HEK293T (cell line): ENCODE results near the gene COL5A1.

Source experiments
- CTCF ChIA-PET: fragments of 350-600 bp; formaldehyde crosslinking; extraction: SDS; loops from one replicate; lab custom pipeline; 2021; ENCODE audit warnings: antibody characterized with exemption, inconsistent platforms; lab: Yijun Ruan, JAX
- POLR2A ChIA-PET: fragments of 350-600 bp; formaldehyde crosslinking; extraction: SDS; loops from one replicate; lab custom pipeline; 2020; ENCODE audit warnings: antibody characterized with exemption, inconsistent platforms; lab: Yijun Ruan, JAX
- DNase-seq: peaks from one replicate; pipeline ENCODE4 v3.0.0; 2012; ENCODE audit warnings: mixed read lengths; ENCODE audit errors: extremely low spot score
- ARNT ChIP-seq: fragments of 450-650 bp; IDR thresholded peaks from 2 replicates; pipeline ENCODE4 v1.6.1; 2017; ENCODE audit warnings: mild to moderate bottlenecking
- BHLHE40 ChIP-seq: fragments of 450-650 bp; IDR thresholded peaks from 2 replicates; pipeline ENCODE4 v1.6.1; 2016; ENCODE audit warnings: mild to moderate bottlenecking, moderate library complexity, borderline replicate concordance
- CTBP1 ChIP-seq: fragments of 450-650 bp; IDR thresholded peaks from 2 replicates; pipeline ENCODE4 v1.6.1; 2016; ENCODE audit warnings: borderline replicate concordance
- ELF4 ChIP-seq: fragments of 450-650 bp; IDR thresholded peaks from 2 replicates; pipeline ENCODE4 v1.6.1; 2017; ENCODE audit warnings: antibody characterized with exemption
- FOXA1 ChIP-seq: fragments of 450-650 bp; IDR thresholded peaks from 2 replicates; pipeline ENCODE4 v1.6.1; 2016; ENCODE audit warnings: mild to moderate bottlenecking
- FOXK2 ChIP-seq: fragments of 450-650 bp; IDR thresholded peaks from 2 replicates; pipeline ENCODE4 v1.6.1; 2016; ENCODE audit warnings: mild to moderate bottlenecking
- FOXM1 ChIP-seq: fragments of 450-650 bp; IDR thresholded peaks from 2 replicates; pipeline ENCODE4 v1.6.1; 2017; ENCODE audit warnings: mild to moderate bottlenecking, borderline replicate concordance
- HDGF ChIP-seq: fragments of 450-650 bp; IDR thresholded peaks from 2 replicates; pipeline ENCODE4 v1.6.1; 2017; ENCODE audit warnings: antibody characterized with exemption, borderline replicate concordance
- L3MBTL2 ChIP-seq: fragments of 450-650 bp; conservative IDR thresholded peaks from 2 replicates; pipeline ENCODE4 v1.6.1; 2016; ENCODE audit warnings: mild to moderate bottlenecking
- LEF1 ChIP-seq: fragments of 450-650 bp; IDR thresholded peaks from 2 replicates; pipeline ENCODE4 v1.6.1; 2017; ENCODE audit warnings: mild to moderate bottlenecking, borderline replicate concordance
- NFRKB ChIP-seq: fragments of 450-650 bp; IDR thresholded peaks from 2 replicates; pipeline ENCODE4 v1.6.1; 2016; ENCODE audit warnings: mild to moderate bottlenecking, moderate library complexity
- SP1 ChIP-seq: fragments of 450-650 bp; IDR thresholded peaks from 2 replicates; pipeline ENCODE4 v1.6.1; 2017
- SUZ12 ChIP-seq: fragments of 450-650 bp; IDR thresholded peaks from 2 replicates; pipeline ENCODE4 v1.6.1; 2016; ENCODE audit warnings: mild to moderate bottlenecking
- TARDBP ChIP-seq: fragments of 450-650 bp; IDR thresholded peaks from 2 replicates; pipeline ENCODE4 v1.6.1; 2016
- ZNF384 ChIP-seq: fragments of 450-650 bp; IDR thresholded peaks from 2 replicates; pipeline ENCODE4 v1.6.1; 2016
- TF ChIP-seq, protein P1 (sequence below): fragments of 450-650 bp; IDR thresholded peaks from 2 replicates; pipeline ENCODE4 v1.6.1; 2016

The COL5A1 gene

DNA sequence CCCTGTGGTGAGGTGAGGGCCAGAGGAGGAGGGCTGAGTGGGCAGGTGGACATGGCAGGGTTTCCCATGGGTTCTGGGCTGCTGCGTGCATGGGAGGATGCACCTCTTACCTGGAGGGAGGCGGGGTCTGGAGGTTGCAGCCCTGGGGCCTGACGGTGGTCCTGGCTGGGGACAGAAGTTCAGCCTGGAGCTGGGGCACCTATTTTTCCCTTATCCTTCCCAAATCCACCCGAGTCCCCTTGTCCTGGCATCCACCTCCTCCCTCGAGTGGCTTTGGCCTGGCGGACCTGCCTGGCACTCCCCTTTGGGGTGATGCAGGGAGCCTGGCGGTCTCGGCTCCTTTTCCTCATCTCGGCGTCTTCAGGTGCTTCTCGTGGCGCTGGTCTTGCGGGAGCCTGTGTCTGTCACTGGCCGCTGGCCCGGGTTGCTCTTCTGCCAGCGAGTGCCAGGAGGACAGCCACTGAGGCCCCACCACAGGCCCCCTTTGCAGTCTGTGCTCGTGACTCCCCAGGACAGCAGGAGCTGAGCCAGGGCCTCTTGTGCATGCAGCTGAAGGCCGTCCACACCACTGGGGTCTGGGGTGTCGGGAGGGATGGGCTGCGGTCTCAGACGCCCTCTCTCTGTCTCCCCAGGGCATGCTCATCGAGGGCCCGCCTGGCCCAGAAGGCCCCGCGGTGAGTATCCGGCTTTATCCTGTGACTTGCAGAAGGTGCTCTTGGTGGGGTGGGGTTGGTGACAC lies 96.4 kb downstream of the COL5A1 start:
- DNase-seq, result no peak
- POLR2A ChIA-PET, result no interaction called here
- no peak for TF ChIP-seq FOXK2
- TF ChIP-seq TARDBP, result no peak
- CTCF ChIA-PET, result no interaction called here

DNA sequence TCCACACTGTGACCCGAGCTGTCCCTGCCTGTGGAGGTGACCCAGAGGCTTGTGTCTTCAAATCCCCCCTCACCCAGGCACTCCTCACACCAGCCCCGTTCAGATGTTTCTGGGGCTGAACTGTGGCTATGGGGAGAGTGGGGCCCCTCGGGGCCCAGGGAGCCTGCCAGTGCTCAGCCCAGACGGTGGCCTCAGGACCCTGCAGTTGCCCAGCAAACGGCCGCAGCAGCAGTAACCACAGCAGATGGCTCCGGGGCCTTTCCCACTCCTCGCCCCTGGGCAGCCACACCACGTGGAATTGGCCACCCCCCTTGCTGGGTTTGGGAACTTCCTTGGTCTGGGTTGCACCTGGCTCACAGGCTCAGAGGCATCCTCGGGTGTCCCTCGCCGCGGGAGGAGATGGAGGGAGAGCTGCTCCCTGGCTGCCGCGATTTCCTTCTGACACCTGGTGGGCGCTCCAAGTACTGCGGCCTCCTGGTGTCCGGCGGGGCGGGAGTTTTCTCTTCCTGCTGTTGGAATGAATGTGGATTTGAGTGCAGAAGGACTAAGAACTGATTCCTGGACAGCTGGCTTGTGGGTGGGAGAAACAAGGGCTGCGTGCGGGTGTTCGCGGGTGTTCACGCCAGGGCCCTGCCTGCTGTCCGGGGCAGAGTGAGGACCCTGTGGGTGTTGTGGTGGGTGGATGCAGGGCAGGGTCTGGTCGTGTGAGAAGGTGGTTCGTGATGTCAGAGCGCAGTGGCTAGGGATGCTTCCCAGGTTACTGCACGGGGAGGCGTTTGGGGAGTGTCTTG lies 97.5 kb downstream of the COL5A1 start:
- ChIA-PET POLR2A (no interaction called here), CTCF (interaction anchor here (0.7 to 1.0 kb wide), 3 partner anchors 13 to 289 kb away, joined by 3 to 5 read pairs (median 4); no protein-coding TSS in a partner anchor)
- peak; percentile 83 for DNase-seq
- no peak for TF ChIP-seq HDGF
- no peak for TF ChIP-seq L3MBTL2
- TF ChIP-seq ARNT, result no peak
- TF ChIP-seq FOXA1, result no peak
- TF ChIP-seq, protein P1, sequence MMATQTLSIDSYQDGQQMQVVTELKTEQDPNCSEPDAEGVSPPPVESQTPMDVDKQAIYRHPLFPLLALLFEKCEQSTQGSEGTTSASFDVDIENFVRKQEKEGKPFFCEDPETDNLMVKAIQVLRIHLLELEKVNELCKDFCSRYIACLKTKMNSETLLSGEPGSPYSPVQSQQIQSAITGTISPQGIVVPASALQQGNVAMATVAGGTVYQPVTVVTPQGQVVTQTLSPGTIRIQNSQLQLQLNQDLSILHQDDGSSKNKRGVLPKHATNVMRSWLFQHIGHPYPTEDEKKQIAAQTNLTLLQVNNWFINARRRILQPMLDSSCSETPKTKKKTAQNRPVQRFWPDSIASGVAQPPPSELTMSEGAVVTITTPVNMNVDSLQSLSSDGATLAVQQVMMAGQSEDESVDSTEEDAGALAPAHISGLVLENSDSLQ, result no peak
- no peak for TF ChIP-seq SUZ12
- TF ChIP-seq FOXK2, result no peak
- no peak for TF ChIP-seq LEF1
- no peak for TF ChIP-seq ZNF384
- no peak for TF ChIP-seq ELF4
- no peak for TF ChIP-seq SP1

DNA sequence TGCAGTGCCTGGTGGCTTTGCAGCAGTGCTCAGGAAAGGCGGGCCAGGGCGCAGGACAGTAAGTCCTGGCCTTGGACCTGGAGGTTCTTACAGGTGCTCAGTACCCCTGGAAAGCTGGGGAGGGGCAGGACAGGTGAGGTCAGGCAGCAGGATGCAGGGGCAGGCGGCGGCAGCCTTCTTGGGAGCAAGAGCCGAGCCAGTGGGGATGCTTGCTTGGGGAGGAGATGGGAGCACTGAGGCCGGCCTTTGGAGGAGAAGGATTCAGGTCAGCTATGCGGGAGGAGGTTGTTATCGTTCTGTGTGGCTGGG lies 98.0 kb downstream of the COL5A1 start:
- ChIA-PET CTCF (interaction anchor here (0.7 to 1.0 kb wide), 4 partner anchors 12 to 290 kb away, joined by 3 to 5 read pairs (median 4); no protein-coding TSS in a partner anchor), POLR2A (no interaction called here)
- no peak for TF ChIP-seq ARNT
- DNase-seq, result no peak

DNA sequence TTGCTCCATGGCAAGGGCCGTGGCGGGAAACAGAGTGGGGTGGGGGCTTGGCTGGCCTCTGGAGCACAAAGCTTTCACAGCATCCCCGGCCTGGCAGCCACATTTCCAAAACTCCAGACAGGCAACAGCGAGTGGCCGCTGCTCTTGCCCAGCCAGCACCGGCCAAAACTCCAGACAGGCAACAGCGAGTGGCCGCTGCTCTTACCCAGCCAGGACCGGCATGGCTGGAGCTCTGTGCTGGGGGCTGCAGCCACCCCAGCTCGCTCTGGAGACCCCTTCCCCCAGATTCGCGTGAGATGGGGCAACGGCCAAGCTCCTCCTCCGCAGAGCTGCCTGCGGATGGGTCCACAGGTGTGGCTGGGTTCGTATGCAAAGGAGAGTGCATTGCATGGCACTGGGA lies 98.5 kb downstream of the COL5A1 start:
- DNase-seq, result no peak
- TF ChIP-seq ELF4 (no peak), FOXM1 (no peak), SP1 (no peak), LEF1 (no peak), BHLHE40 (no peak)
- CTCF ChIA-PET, result interaction anchor here (0.7 to 1.4 kb wide), 5 partner anchors 37 to 290 kb away, joined by 3 to 4 read pairs (median 3); no protein-coding TSS in a partner anchor
- POLR2A ChIA-PET, result no interaction called here

DNA sequence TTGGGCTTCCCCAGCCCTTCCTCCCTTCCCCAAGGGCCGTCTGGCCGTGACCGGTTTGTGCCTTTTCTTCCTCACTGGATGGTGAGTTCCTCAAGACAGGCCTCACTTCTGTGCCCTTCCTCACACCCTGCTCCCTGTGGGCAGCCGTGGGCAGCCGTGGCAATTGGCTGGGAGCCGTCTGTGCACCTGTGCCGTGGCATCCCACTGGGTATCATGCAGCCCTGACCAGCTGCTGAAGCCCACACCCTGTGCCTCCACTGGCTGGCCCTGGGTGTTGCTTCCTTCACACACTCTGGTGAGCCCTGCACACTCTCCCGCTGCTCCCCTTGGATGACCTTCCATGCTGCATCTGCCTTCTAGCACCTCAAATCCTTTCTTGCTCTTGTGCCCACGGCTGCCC lies 100.2 kb downstream of the COL5A1 start:
- POLR2A ChIA-PET, result no interaction called here
- no peak for DNase-seq
- TF ChIP-seq SP1, result no peak
- TF ChIP-seq HDGF, result no peak
- no peak for TF ChIP-seq L3MBTL2
- TF ChIP-seq LEF1, result no peak
- TF ChIP-seq BHLHE40, result no peak
- TF ChIP-seq ZNF384, result no peak
- TF ChIP-seq FOXM1, result no peak
- no peak for TF ChIP-seq FOXA1
- no peak for TF ChIP-seq TARDBP
- TF ChIP-seq NFRKB, result no peak
- TF ChIP-seq ELF4, result no peak
- no peak for TF ChIP-seq ARNT
- TF ChIP-seq SUZ12, result no peak
- TF ChIP-seq, protein P1, result no peak
- no peak for TF ChIP-seq FOXK2
- no peak for TF ChIP-seq CTBP1
- CTCF ChIA-PET, result no interaction called here

DNA sequence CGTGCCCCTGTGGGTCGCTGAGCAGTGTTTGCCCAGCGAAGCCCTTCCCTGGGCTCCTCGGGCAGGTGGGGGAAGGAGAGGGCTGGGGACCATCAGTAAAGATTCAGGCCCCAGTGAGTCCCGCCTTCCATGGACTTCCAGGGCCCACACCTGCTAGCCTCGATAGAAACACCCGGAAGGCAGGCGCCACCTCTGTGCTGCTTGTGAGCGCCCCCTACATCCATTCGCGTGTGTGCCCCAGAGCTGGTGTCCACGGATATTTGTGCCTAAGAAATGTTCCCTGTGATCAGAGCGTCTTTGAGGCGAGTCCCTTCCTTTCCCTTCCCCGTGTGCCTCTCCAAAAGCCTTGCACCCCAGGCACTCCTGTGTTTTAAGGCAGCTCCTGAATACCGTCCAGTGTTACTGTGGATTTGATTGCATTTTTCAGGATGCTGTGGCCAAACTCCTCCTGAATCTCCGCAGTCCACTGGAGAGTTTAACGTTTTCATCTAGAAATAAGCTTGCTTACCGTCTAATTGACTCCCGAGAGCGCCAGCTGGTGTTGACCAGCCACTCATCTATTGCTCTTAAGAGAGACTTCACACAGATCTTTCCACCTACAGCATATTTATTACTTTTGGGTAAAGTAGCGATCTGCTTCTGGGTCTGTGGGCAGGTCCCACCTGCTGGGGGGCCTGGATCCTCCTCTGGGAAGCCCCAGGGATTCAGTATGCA lies 101.4 kb downstream of the COL5A1 start:
- ChIA-PET POLR2A (no interaction called here), CTCF (no interaction called here)
- TF ChIP-seq ELF4, result no peak
- no peak for TF ChIP-seq SUZ12
- TF ChIP-seq CTBP1, result no peak
- no peak for TF ChIP-seq ZNF384
- no peak for TF ChIP-seq SP1
- TF ChIP-seq FOXA1, result no peak
- no peak for TF ChIP-seq L3MBTL2
- TF ChIP-seq NFRKB, result no peak
- TF ChIP-seq, protein P1, result no peak
- TF ChIP-seq ARNT, result no peak
- TF ChIP-seq TARDBP, result no peak
- TF ChIP-seq BHLHE40, result no peak
- no peak for TF ChIP-seq FOXK2
- TF ChIP-seq LEF1, result no peak
- TF ChIP-seq FOXM1, result no peak
- no peak for TF ChIP-seq HDGF
- no peak for DNase-seq
